GM18505 (cell line): ENCODE measurements around the gene WDR33.

Experiments used
- ATAC-seq: cut with Tn5 transposase; IDR thresholded peaks from one replicate; pipeline ENCODE4 v1.9.1; 2021; ENCODE audit not compliant: unreplicated experiment
- POLR2A ChIP-seq: IDR thresholded peaks from 4 replicates; pipeline ENCODE4 v1.6.1; 2011; ENCODE audit warnings: borderline replicate concordance; ENCODE audit not compliant: insufficient read depth, insufficient read length; ENCODE audit errors: extremely low read depth

Gene WDR33

GRCh38 chr2:127670957-127671290 is 140.0 kb downstream of the WDR33 start:
- ATAC-seq, result no peak
- TF ChIP-seq POLR2A, result no peak

GRCh38 chr2:127670055-127670956 is 140.7 kb downstream of the WDR33 start:
- no peak for TF ChIP-seq POLR2A
- no peak for ATAC-seq

- no peak for TF ChIP-seq POLR2A
- ATAC-seq, result no peak
Measured at GRCh38 chr2:127669056-127669455, 141.9 kb downstream of the WDR33 start.

GRCh38 chr2:127665267-127665893 is 145.6 kb downstream of the WDR33 start:
- no peak for ATAC-seq
- no peak for TF ChIP-seq POLR2A

- TF ChIP-seq POLR2A, result no peak
- ATAC-seq, result no peak
Measured at GRCh38 chr2:127664895-127665225, 146.1 kb downstream of the WDR33 start.

- ATAC-seq, result no peak
- no peak for TF ChIP-seq POLR2A
Measured at GRCh38 chr2:127664065-127664894, 146.7 kb downstream of the WDR33 start.

GRCh38 chr2:127663566-127664064 is 147.4 kb downstream of the WDR33 start:
- TF ChIP-seq POLR2A, result no peak
- no peak for ATAC-seq

- no peak for TF ChIP-seq POLR2A
- ATAC-seq, result no peak
Measured at GRCh38 chr2:127662937-127663565, 147.9 kb downstream of the WDR33 start.

GRCh38 chr2:127661949-127662510 is 148.9 kb downstream of the WDR33 start:
- TF ChIP-seq POLR2A, result no peak
- ATAC-seq, result no peak

GRCh38 chr2:127661072-127661649 is 149.8 kb downstream of the WDR33 start:
- TF ChIP-seq POLR2A, result no peak
- no peak for ATAC-seq

GRCh38 chr2:127660291-127660578 is 150.7 kb downstream of the WDR33 start:
- ATAC-seq, result no peak
- TF ChIP-seq POLR2A, result no peak

GRCh38 chr2:127659408-127660290 is 151.3 kb downstream of the WDR33 start:
- no peak for ATAC-seq
- TF ChIP-seq POLR2A, result no peak
